GM12878 (cell line): ENCODE measurements around the gene MAGIX. TPM values are rescaled to one million over a fixed set of nuclear protein-coding genes. Genes with fewer than 3 reads are reported as not detected.

Source experiments
- BACH1 ChIP-seq: fragments of 450-650 bp; IDR thresholded peaks from 2 replicates; pipeline ENCODE4 v1.6.1; 2017; ENCODE audit warnings: mild to moderate bottlenecking, borderline replicate concordance
- BCL11A ChIP-seq: IDR thresholded peaks from 2 replicates; pipeline ENCODE4 v1.6.1; 2011; ENCODE audit warnings: low read depth, low read length
- EED ChIP-seq: sonication (generic); IDR thresholded peaks from 2 replicates; pipeline ENCODE4 v1.6.1; 2016; ENCODE audit warnings: antibody characterized with exemption, low read depth
- FOS ChIP-seq: IDR thresholded peaks from 3 replicates; pipeline ENCODE4 v1.6.1; 2011; ENCODE audit warnings: borderline replicate concordance; ENCODE audit not compliant: insufficient read length; ENCODE audit errors: extremely low read depth
- HCFC1 ChIP-seq: fragments of 150-350 bp; IDR thresholded peaks from 2 replicates; pipeline ENCODE4 v1.6.1; 2014; ENCODE audit warnings: low read length
- HDAC6 ChIP-seq: fragments of 200-600 bp; sonication (generic); IDR thresholded peaks from one replicate; pipeline ENCODE4 v1.8.0; 2017; ENCODE audit warnings: antibody characterized with exemption; ENCODE audit not compliant: unreplicated experiment
- MEF2A ChIP-seq: IDR thresholded peaks from 2 replicates; pipeline ENCODE4 v1.6.1; 2011; ENCODE audit warnings: low read depth, mild to moderate bottlenecking, low read length, moderate library complexity; ENCODE audit not compliant: insufficient read depth
- MTA2 ChIP-seq: fragments of 450-650 bp; IDR thresholded peaks from 2 replicates; pipeline ENCODE4 v1.6.1; 2016; ENCODE audit warnings: low read depth, mild to moderate bottlenecking, moderate library complexity
- MYB ChIP-seq: fragments of 150-350 bp; IDR thresholded peaks from 2 replicates; pipeline ENCODE4 v1.6.1; 2014; ENCODE audit warnings: mild to moderate bottlenecking, low read depth, low read length, borderline replicate concordance
- NBN ChIP-seq: fragments of 450-650 bp; IDR thresholded peaks from 2 replicates; pipeline ENCODE4 v1.6.1; 2016
- NR2F1 ChIP-seq: fragments of 450-650 bp; conservative IDR thresholded peaks from 2 replicates; pipeline ENCODE4 v1.6.1; 2017; ENCODE audit warnings: mild to moderate bottlenecking
- NRF1 ChIP-seq: conservative IDR thresholded peaks from 2 replicates; pipeline ENCODE4 v1.6.1; 2011; ENCODE audit warnings: mild to moderate bottlenecking, low read depth, low read length, improper control_type of control experiment
- STAT3 ChIP-seq: IDR thresholded peaks from 2 replicates; pipeline ENCODE4 v1.6.1; 2011; ENCODE audit warnings: low read depth, low read length, improper control_type of control experiment
- SUPT20H ChIP-seq: IDR thresholded peaks from 2 replicates; pipeline ENCODE4 v1.6.1; 2011; ENCODE audit warnings: low read depth, mild to moderate bottlenecking, low read length, moderate library complexity, borderline replicate concordance; ENCODE audit not compliant: control insufficient read depth
- TCF12 ChIP-seq: IDR thresholded peaks from 2 replicates; pipeline ENCODE4 v1.6.1; 2011; ENCODE audit warnings: low read depth, mild to moderate bottlenecking, low read length
- ZNF217 ChIP-seq: fragments of 450-650 bp; IDR thresholded peaks from 2 replicates; pipeline ENCODE4 v1.6.1; 2017; ENCODE audit warnings: antibody characterized with exemption, mild to moderate bottlenecking
- ZNF274 ChIP-seq: IDR thresholded peaks from one replicate; pipeline ENCODE4 v1.8.0; 2011; ENCODE audit not compliant: insufficient read length, insufficient read depth
- polyA plus RNA-seq, 11 experiments: library from polyadenylated mRNA; depleted of rRNA in 4 of 11; unstranded in 6 of 11; stranded (reverse) in 5 of 11; fragments of >200 nt; fragmentation: Nextera tagmentation in 4 of 11; fragmentation: Illumina TruSeq in 1 of 11; extraction: Ambion mirVana in 4 of 11; extraction: Trizol in 1 of 11; gene quantifications; 1 replicate in 1 of 11; 2 replicates in 10 of 11; pipeline versions ENCODE4 v1.2.1 to v1.2.3, GENCODE V29; 2011 to 2016; ENCODE audit warnings: inconsistent platforms in 2 of 11, missing spikeins in 2 of 11, low read depth in 1 of 11
- total RNA-seq, 4 experiments: library from RNA; depleted of rRNA in 3 of 4; stranded (reverse); fragments of >200 nt in 3 of 4; fragmentation: Illumina TruSeq in 1 of 4; extraction: Trizol in 1 of 4; gene quantifications; 2 replicates each; pipeline versions ENCODE4 v1.2.1 to v1.2.3, GENCODE V29; 2013 to 2021
- TF ChIP-seq, protein P1 (sequence below): IDR thresholded peaks from 2 replicates; pipeline ENCODE4 v1.6.1; 2011; ENCODE audit warnings: borderline replicate concordance, low read depth, mild to moderate bottlenecking, moderate library complexity, mixed read lengths, low read length; ENCODE audit not compliant: insufficient read depth; ENCODE audit errors: extremely low read length
- TF ChIP-seq, protein P2 (sequence below): fragments of 450-650 bp; conservative IDR thresholded peaks from 2 replicates; pipeline ENCODE4 v1.6.1; 2017; ENCODE audit warnings: mild to moderate bottlenecking, moderate library complexity
- TF ChIP-seq, protein P3 (sequence below): fragments of 450-650 bp; formaldehyde crosslinking; IDR thresholded peaks from 2 replicates; pipeline ENCODE4 v1.4.0; 2020; ENCODE audit warnings: mild to moderate bottlenecking, moderate library complexity
- TF ChIP-seq, protein P4 (sequence below): fragments of 450-650 bp; IDR thresholded peaks from 2 replicates; pipeline ENCODE4 v1.6.1; 2017; ENCODE audit warnings: antibody characterized with exemption, mild to moderate bottlenecking, moderate library complexity

Gene MAGIX
- total and polyA plus RNA-seq, 10 of the 15 experiments (the other 5 are each of a cell fraction or from before 2014, with no cell fraction given), result 0.03 to 2.5 (median 0.82) TPM

DNA sequence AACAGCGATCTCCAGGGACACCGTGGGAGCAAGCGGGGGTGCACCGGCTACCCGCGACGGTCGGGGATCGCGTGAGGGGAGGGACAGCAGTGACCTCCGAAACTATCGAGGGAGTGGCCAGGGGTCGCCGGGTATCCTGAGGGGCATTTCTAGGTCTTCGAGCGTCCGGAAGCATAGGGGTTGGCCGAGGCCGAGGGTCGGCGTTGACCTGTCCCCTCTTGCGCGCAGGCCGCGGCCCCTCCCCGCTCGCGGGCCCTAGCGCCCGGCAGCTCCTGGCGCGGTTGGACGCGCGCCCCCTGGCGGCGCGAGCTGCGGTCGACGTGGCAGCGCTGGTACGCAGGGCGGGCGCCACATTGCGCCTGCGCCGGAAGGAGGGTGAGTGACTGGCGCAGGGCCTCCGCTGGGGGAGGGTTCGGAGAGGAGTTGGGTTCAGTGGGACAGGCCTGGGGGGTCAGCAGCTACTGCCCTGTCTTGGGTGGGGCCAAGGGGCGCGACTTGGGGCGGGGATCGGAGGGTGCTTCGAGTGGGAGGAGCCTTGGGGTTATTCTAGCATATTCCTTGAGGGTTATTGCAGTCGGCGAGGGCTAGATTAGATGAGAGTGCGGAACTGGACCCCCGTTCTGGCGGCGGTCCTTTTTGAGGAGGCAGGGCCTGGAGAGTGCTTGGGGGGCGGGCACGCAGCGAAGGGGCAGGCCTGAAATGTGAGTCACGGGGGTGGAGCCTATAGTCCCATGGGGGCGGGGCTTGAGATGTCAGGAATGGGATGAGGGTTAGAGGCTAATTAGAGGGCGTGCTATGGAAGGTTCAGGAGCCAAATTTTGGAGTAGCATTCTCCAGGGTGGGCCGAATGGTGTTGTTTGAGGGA, 1.2 kb downstream of the MAGIX start (continued):
- TF ChIP-seq STAT3 (no peak), EED (no peak), HDAC6 (no peak), NR2F1 (peak; percentile 70), HCFC1 (peak; percentile 34; the same call in 1 of the 2 replicates), FOS (no peak), TCF12 (no peak), MTA2 (no peak), NBN (peak; percentile 68; the same call in 1 of the 2 replicates), BACH1 (peak; percentile 70), MEF2A (no peak), ZNF217 (0 out of 2 replicates have a peak, but pooled peaks have one; percentile 23), ZNF274 (no peak), SUPT20H (no peak), BCL11A (no peak), MYB (no peak), NRF1 (peak; percentile 62)
- TF ChIP-seq, protein P1, sequence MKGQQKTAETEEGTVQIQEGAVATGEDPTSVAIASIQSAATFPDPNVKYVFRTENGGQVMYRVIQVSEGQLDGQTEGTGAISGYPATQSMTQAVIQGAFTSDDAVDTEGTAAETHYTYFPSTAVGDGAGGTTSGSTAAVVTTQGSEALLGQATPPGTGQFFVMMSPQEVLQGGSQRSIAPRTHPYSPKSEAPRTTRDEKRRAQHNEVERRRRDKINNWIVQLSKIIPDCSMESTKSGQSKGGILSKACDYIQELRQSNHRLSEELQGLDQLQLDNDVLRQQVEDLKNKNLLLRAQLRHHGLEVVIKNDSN, result no peak
- TF ChIP-seq, protein P2, sequence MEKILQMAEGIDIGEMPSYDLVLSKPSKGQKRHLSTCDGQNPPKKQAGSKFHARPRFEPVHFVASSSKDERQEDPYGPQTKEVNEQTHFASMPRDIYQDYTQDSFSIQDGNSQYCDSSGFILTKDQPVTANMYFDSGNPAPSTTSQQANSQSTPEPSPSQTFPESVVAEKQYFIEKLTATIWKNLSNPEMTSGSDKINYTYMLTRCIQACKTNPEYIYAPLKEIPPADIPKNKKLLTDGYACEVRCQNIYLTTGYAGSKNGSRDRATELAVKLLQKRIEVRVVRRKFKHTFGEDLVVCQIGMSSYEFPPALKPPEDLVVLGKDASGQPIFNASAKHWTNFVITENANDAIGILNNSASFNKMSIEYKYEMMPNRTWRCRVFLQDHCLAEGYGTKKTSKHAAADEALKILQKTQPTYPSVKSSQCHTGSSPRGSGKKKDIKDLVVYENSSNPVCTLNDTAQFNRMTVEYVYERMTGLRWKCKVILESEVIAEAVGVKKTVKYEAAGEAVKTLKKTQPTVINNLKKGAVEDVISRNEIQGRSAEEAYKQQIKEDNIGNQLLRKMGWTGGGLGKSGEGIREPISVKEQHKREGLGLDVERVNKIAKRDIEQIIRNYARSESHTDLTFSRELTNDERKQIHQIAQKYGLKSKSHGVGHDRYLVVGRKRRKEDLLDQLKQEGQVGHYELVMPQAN, result no peak
- TF ChIP-seq, protein P3, sequence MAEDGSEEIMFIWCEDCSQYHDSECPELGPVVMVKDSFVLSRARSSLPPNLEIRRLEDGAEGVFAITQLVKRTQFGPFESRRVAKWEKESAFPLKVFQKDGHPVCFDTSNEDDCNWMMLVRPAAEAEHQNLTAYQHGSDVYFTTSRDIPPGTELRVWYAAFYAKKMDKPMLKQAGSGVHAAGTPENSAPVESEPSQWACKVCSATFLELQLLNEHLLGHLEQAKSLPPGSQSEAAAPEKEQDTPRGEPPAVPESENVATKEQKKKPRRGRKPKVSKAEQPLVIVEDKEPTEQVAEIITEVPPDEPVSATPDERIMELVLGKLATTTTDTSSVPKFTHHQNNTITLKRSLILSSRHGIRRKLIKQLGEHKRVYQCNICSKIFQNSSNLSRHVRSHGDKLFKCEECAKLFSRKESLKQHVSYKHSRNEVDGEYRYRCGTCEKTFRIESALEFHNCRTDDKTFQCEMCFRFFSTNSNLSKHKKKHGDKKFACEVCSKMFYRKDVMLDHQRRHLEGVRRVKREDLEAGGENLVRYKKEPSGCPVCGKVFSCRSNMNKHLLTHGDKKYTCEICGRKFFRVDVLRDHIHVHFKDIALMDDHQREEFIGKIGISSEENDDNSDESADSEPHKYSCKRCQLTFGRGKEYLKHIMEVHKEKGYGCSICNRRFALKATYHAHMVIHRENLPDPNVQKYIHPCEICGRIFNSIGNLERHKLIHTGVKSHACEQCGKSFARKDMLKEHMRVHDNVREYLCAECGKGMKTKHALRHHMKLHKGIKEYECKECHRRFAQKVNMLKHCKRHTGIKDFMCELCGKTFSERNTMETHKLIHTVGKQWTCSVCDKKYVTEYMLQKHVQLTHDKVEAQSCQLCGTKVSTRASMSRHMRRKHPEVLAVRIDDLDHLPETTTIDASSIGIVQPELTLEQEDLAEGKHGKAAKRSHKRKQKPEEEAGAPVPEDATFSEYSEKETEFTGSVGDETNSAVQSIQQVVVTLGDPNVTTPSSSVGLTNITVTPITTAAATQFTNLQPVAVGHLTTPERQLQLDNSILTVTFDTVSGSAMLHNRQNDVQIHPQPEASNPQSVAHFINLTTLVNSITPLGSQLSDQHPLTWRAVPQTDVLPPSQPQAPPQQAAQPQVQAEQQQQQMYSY (CRISPR knock-in tag), result no peak
- TF ChIP-seq, protein P4, sequence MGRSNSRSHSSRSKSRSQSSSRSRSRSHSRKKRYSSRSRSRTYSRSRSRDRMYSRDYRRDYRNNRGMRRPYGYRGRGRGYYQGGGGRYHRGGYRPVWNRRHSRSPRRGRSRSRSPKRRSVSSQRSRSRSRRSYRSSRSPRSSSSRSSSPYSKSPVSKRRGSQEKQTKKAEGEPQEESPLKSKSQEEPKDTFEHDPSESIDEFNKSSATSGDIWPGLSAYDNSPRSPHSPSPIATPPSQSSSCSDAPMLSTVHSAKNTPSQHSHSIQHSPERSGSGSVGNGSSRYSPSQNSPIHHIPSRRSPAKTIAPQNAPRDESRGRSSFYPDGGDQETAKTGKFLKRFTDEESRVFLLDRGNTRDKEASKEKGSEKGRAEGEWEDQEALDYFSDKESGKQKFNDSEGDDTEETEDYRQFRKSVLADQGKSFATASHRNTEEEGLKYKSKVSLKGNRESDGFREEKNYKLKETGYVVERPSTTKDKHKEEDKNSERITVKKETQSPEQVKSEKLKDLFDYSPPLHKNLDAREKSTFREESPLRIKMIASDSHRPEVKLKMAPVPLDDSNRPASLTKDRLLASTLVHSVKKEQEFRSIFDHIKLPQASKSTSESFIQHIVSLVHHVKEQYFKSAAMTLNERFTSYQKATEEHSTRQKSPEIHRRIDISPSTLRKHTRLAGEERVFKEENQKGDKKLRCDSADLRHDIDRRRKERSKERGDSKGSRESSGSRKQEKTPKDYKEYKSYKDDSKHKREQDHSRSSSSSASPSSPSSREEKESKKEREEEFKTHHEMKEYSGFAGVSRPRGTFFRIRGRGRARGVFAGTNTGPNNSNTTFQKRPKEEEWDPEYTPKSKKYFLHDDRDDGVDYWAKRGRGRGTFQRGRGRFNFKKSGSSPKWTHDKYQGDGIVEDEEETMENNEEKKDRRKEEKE, result peak; percentile 67; the same call in 1 of the 2 replicates
